Astrocyte of the cerebellum (primary cell): Measurements from ENCODE around the gene ASCL5.

Source experiments
- DNase-seq: peaks from one replicate; pipeline ENCODE4 v3.0.0-alpha.2; 2011; ENCODE audit warnings: low read depth
- H3K4me3 ChIP-seq: 2 replicates; pipeline ENCODE4 v1.5.1; 2011; ENCODE audit warnings: mild to moderate bottlenecking, low read depth, low read length, moderate library complexity
- CTCF ChIP-seq: IDR thresholded peaks from 2 replicates; pipeline ENCODE4 v1.5.1; 2012; ENCODE audit warnings: low read length, low read depth, moderate library complexity, mild to moderate bottlenecking; ENCODE audit errors: missing control alignments
- in situ Hi-C: cut with HindIII; loops from 2 replicates; pipeline ENCODE4 v1.10.0; 2017; ENCODE audit warnings: low sequenced_read_pairs

ASCL5 gene

GRCh38 chr1:201080135-201080534 lies 46.8 kb downstream of the ASCL5 start:
- no peak for DNase-seq
- in situ Hi-C loops = no loop called here
- no peak overlapping the region for H3K4me3 ChIP-seq
- TF ChIP-seq CTCF = no peak

GRCh38 chr1:201077736-201078135 lies 49.2 kb downstream of the ASCL5 start:
- DNase-seq = no peak
- no peak for TF ChIP-seq CTCF
- H3K4me3 ChIP-seq = no peak overlapping the region
- in situ Hi-C loops = no loop called here

GRCh38 chr1:201077116-201077515 lies 49.9 kb downstream of the ASCL5 start:
- DNase-seq = no peak
- no peak for TF ChIP-seq CTCF
- in situ Hi-C loops = no loop called here
- no peak overlapping the region for H3K4me3 ChIP-seq

GRCh38 chr1:201076092-201076491 lies 50.9 kb downstream of the ASCL5 start:
- in situ Hi-C loops = no loop called here
- DNase-seq = no peak
- H3K4me3 ChIP-seq = no peak overlapping the region
- TF ChIP-seq CTCF = no peak

GRCh38 chr1:201074018-201074417 lies 53.0 kb downstream of the ASCL5 start:
- no peak overlapping the region for H3K4me3 ChIP-seq
- in situ Hi-C loops = no loop called here
- TF ChIP-seq CTCF = no peak
- DNase-seq = no peak

GRCh38 chr1:201072922-201073321 lies 54.1 kb downstream of the ASCL5 start:
- no peak for TF ChIP-seq CTCF
- no peak overlapping the region for H3K4me3 ChIP-seq

GRCh38 chr1:201072149-201072548 lies 54.8 kb downstream of the ASCL5 start:
- DNase-seq = no peak
- in situ Hi-C loops = no loop called here
- TF ChIP-seq CTCF = no peak
- H3K4me3 ChIP-seq = no peak overlapping the region

More at GRCh38 chr1:201072922-201073321, 54.1 kb downstream of the ASCL5 start:
- in situ Hi-C loops = no loop called here
- DNase-seq = no peak
